Prostate gland (tissue), 2 donors: ENCODE measurements around the gene ARL8A. TPM values are rescaled to one million over a fixed set of nuclear protein-coding genes. Genes with fewer than 3 reads are reported as not detected.
"Not testable (repeated sequence)": the region's sequence is repeated elsewhere in the genome, so short reads cannot be mapped to it uniquely, and the experiment has no call there.

Source experiments
- DNase-seq: peaks from one replicate; pipeline ENCODE4 v3.0.0-alpha.2; 2019; ENCODE audit warnings: low spot score
- H3K27ac ChIP-seq, 2 donors: fragments of 200-600 bp; sonication (generic); 2 replicates each; pipeline ENCODE4 v1.5.1; 2017 to 2019
- H3K27me3 ChIP-seq: fragments of 200-600 bp; sonication (generic); replicated peaks from 2 replicates; pipeline ENCODE4 v1.5.1; 2019; ENCODE audit not compliant: insufficient read depth
- H3K36me3 ChIP-seq, 2 donors: fragments of 200-600 bp; sonication (generic); 1 replicate in 1 of 2; 2 replicates in 1 of 2; pipeline versions ENCODE4 v1.5.1 to v1.8.1; 2017 to 2019
- H3K4me1 ChIP-seq: fragments of 200-600 bp; sonication (generic); replicated peaks from 2 replicates; pipeline ENCODE4 v1.5.1; 2019
- H3K4me3 ChIP-seq, 2 donors: fragments of 200-600 bp; sonication (generic); 2 replicates each; pipeline ENCODE4 v1.5.1; 2017 to 2019
- H3K9me3 ChIP-seq: fragments of 200-600 bp; sonication (generic); 2 replicates; pipeline ENCODE4 v1.5.1; 2017
- POLR2A ChIP-seq: fragments of 450-650 bp; IDR thresholded peaks from one replicate; pipeline ENCODE4 v1.6.1; 2016; ENCODE audit warnings: antibody characterized with exemption, mild to moderate bottlenecking
- POLR2AphosphoS5 ChIP-seq: sonication (generic); formaldehyde crosslinking; IDR thresholded peaks from one replicate; pipeline ENCODE4 v1.6.1; 2017; ENCODE audit warnings: antibody characterized with exemption
- WGBS: methylation state at CpG from one replicate; pipeline ENCODE4 v1.1.5; 2018; 5-methylcytosine and 5-hydroxymethylcytosine counted together
- intact Hi-C: fragments of 100-400 bp; cut with DNase I; formaldehyde crosslinking; loops from one replicate; pipeline ENCODE4 v1.14.2; 2022
- total RNA-seq, 2 donors: library from RNA; depleted of rRNA; stranded (reverse); fragments of >200 nt; gene quantifications; one replicate each; pipeline ENCODE4 v1.1.0, GENCODE V29; 2016
- TF ChIP-seq, protein P1 (sequence below), 4 experiments: fragments of 200-600 bp in 2 of 4; fragments of 450-650 bp in 2 of 4; sonication (generic) in 2 of 4; IDR thresholded peaks; 1 replicate in 3 of 4; 2 replicates in 1 of 4; pipeline ENCODE4 v1.5.1; 2016 to 2019; ENCODE audit warnings: antibody characterized with exemption in 4 of 4, mild to moderate bottlenecking in 2 of 4, moderate library complexity in 2 of 4

Gene ARL8A
- total RNA-seq, 2 donors from 2014 or later: 39.9 to 102 TPM

DNA sequence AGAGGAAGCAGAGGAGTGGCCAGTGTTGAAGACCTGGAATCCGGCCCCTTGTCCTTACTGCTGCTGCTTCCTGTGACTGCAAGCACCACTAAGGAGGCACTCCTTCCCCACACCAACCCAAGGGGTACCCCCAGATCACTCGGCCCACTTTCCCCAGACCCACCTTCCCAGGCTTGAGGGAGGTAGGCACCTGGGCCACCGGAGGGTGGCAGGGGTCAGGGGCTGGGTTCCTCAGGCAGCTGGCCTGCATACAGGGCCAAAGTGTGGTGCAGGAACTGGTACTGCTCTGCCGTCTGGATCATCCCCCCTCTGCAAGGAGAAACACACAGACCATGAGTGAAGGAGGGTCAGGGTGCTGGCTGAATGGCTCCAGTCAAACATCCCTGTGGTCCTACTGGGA, 3.9 kb upstream of the ARL8A start:
- Histone ChIP-seq H3K4me3 (no peak overlapping the region), H3K9me3 (no peaks in the 10 kb centered on the region), H3K36me3 (no peaks in the 10 kb centered on the region), H3K27ac (no peak overlapping the region), H3K27me3 (no peaks in the 10 kb centered on the region), H3K4me1 (no peaks in the 10 kb centered on the region)
- WGBS: 94% methylated on average over 3 of the region's 4 CpGs
- DNase-seq: no peak
- intact Hi-C loops: no loop called here
- TF ChIP-seq, protein P1, sequence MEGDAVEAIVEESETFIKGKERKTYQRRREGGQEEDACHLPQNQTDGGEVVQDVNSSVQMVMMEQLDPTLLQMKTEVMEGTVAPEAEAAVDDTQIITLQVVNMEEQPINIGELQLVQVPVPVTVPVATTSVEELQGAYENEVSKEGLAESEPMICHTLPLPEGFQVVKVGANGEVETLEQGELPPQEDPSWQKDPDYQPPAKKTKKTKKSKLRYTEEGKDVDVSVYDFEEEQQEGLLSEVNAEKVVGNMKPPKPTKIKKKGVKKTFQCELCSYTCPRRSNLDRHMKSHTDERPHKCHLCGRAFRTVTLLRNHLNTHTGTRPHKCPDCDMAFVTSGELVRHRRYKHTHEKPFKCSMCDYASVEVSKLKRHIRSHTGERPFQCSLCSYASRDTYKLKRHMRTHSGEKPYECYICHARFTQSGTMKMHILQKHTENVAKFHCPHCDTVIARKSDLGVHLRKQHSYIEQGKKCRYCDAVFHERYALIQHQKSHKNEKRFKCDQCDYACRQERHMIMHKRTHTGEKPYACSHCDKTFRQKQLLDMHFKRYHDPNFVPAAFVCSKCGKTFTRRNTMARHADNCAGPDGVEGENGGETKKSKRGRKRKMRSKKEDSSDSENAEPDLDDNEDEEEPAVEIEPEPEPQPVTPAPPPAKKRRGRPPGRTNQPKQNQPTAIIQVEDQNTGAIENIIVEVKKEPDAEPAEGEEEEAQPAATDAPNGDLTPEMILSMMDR (IDR thresholded peaks at IDR 0.05): no peak
- no peak for TF ChIP-seq POLR2A
- no peak for TF ChIP-seq POLR2AphosphoS5

- H3K36me3 ChIP-seq: no peaks in the 10 kb centered on the region
- no peak for TF ChIP-seq POLR2AphosphoS5
- TF ChIP-seq POLR2A: no peak
- TF ChIP-seq, protein P1 (IDR thresholded peaks at IDR 0.05): no peak
- no peaks in the 10 kb centered on the region for H3K27me3 ChIP-seq
- no peak overlapping the region for H3K4me3 ChIP-seq
- peaks cover 5% of the 10 kb centered on the region for H3K4me1 ChIP-seq
- WGBS: 53% methylated on average over 2 of the region's 3 CpGs
- no peak for DNase-seq
- H3K9me3 ChIP-seq: no peaks in the 10 kb centered on the region
- no peak overlapping the region for H3K27ac ChIP-seq
- intact Hi-C loops: no loop called here
These were observed 2.5 kb upstream of the ARL8A start for GRCh38 chr1:202146993-202147392.

GRCh38 chr1:202146279-202146678, 1.7 kb upstream of the ARL8A start:
- no peaks in the 10 kb centered on the region for H3K36me3 ChIP-seq
- no peaks in the 10 kb centered on the region for H3K27me3 ChIP-seq
- 93% methylated on average over 5 of the region's 5 CpGs for WGBS
- no peak overlapping the region for H3K4me3 ChIP-seq
- H3K9me3 ChIP-seq: no peaks in the 10 kb centered on the region
- no peak for DNase-seq
- TF ChIP-seq POLR2AphosphoS5 (no peak), POLR2A (no peak)
- TF ChIP-seq, protein P1 (IDR thresholded peaks at IDR 0.05): no peak
- intact Hi-C loops: no loop called here
- no peak overlapping the region for H3K27ac ChIP-seq
- peaks cover 5% of the 10 kb centered on the region for H3K4me1 ChIP-seq

DNA sequence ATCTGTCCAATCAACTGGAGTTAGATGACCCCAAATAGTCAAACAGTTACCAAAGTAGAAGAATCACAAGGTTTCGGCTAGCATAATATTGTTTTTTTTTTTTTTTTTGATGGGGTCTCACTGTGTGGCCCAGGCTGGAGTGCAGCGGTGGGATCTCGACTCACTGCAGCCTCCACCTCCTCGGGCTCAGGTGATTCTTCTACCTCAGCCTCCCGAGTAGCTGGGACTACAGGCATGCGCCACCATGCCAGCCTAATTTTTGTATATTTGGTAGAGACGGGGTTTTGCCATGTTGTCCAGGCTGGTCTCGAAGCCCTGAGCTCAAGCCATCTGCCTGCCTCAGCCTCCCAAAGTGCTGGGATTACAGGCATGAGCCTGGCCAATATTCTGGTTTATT, 1.2 kb upstream of the ARL8A start:
- H3K36me3 ChIP-seq, H3K4me3 ChIP-seq, H3K27me3 ChIP-seq, H3K27ac ChIP-seq, H3K9me3 ChIP-seq, H3K4me1 ChIP-seq, intact Hi-C loops, DNase-seq: not testable (repeated sequence)
- WGBS: 94% methylated on average over 8 of the region's 8 CpGs

DNA sequence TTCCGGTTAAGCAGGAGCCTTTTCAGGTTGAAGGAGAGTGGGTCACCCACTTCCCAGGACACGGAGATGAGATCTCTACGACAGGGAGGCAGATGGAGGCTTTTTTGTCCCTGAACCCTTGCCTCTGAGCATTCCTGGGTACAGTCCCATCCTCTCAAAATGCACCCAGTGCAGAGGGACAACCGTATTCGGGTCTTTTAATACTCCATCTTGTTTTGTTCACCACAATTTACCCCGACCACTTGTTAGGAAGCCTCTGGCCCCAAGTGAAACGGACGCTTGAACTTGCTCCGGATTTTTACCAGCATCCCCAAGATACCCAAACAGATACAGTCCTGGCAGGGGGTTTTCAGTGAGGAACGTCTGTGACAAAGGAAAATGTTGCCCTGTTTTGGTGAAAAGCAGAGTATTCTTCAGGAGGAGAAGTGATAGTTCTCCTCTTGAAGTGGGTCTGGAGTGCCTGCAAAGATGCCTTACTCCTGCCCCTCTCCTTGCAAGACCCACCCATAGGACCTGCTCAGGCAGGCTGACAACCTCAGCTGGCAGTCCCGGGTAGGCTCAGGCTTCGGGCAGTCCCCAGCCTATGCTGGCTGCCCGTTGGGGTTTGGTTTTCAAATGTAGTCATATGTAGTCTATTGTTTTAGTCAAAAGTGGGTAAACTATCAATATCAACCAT, 669 bp upstream of the ARL8A start:
- Histone ChIP-seq H3K27me3 (no peaks in the 10 kb centered on the region), H3K4me1 (peaks cover 5% of the 10 kb centered on the region), H3K4me3 (peak overlapping the region; percentile 77 to 96), H3K9me3 (no peaks in the 10 kb centered on the region), H3K27ac (peak overlapping the region; percentile 84 to 85), H3K36me3 (no peaks in the 10 kb centered on the region)
- intact Hi-C loops: no loop called here
- TF ChIP-seq POLR2A: no peak
- no peak for TF ChIP-seq POLR2AphosphoS5
- TF ChIP-seq, protein P1 (IDR thresholded peaks at IDR 0.05): no peak
- 2% methylated on average over 13 of the region's 13 CpGs for WGBS
- no peak for DNase-seq
